NCI-H146 treated with DMSO at 0.1 percent for 48 hours (cell line): Measurements from ENCODE around the gene PATJ.

ENCODE experiments used
- DNase-seq: peaks from one replicate; lab custom pipeline; 2025; ENCODE audit not compliant: unreplicated experiment; lab: John Stamatoyannopoulos, UW

Gene PATJ

GRCh38 chr1:61980561-61980960, 238.3 kb downstream of the PATJ start:
- DNase-seq: no peak

- DNase-seq: no peak
These were observed 239.8 kb downstream of the PATJ start for GRCh38 chr1:61981870-61982660.

- DNase-seq: no peak
These were observed 241.0 kb downstream of the PATJ start for GRCh38 chr1:61983236-61983635.

GRCh38 chr1:61992257-61992656, 250.0 kb downstream of the PATJ start:
- DNase-seq: no peak

- DNase-seq: no peak
These were observed 251.2 kb downstream of the PATJ start for GRCh38 chr1:61993331-61993961.

GRCh38 chr1:61995641-61996040, 253.4 kb downstream of the PATJ start:
- DNase-seq: no peak

GRCh38 chr1:61997123-61997522, 254.8 kb downstream of the PATJ start:
- no peak for DNase-seq

- no peak for DNase-seq
These were observed 261.5 kb downstream of the PATJ start for GRCh38 chr1:62003777-62004176.

- no peak for DNase-seq
These were observed 264.4 kb downstream of the PATJ start for GRCh38 chr1:62006690-62007089.

- DNase-seq: no peak
These were observed 268.7 kb downstream of the PATJ start for GRCh38 chr1:62011006-62011405.

GRCh38 chr1:62012095-62012494, 269.8 kb downstream of the PATJ start:
- DNase-seq: no peak

GRCh38 chr1:62012836-62013235, 270.6 kb downstream of the PATJ start:
- no peak for DNase-seq

- no peak for DNase-seq
These were observed 271.0 kb downstream of the PATJ start for GRCh38 chr1:62013264-62013663.

GRCh38 chr1:62022382-62022983, 280.2 kb downstream of the PATJ start:
- DNase-seq: no peak

GRCh38 chr1:62024690-62025089, 282.4 kb downstream of the PATJ start:
- no peak for DNase-seq

GRCh38 chr1:62025154-62025553, 282.9 kb downstream of the PATJ start:
- DNase-seq: no peak

GRCh38 chr1:62025892-62026291, 283.6 kb downstream of the PATJ start:
- DNase-seq: no peak

GRCh38 chr1:62029704-62030103, 287.4 kb downstream of the PATJ start:
- DNase-seq: no peak

GRCh38 chr1:62034790-62035189, 292.5 kb downstream of the PATJ start:
- no peak for DNase-seq

- no peak for DNase-seq
These were observed 295.0 kb downstream of the PATJ start for GRCh38 chr1:62037274-62037673.

- DNase-seq: no peak
These were observed 296.5 kb downstream of the PATJ start for GRCh38 chr1:62038594-62039284.

GRCh38 chr1:62040450-62040849, 298.2 kb downstream of the PATJ start:
- DNase-seq: peak; percentile 23
